HEK293 (cell line): ENCODE data around the gene SLC37A4.

Experiments
- GFI1B ChIP-seq: fragments of 450-650 bp; formaldehyde crosslinking; IDR thresholded peaks from 2 replicates; pipeline ENCODE4 v1.5.1; 2016; ENCODE audit warnings: missing biosample characterization, missing genetic modification characterization
- HOXA7 ChIP-seq: sonication (generic); formaldehyde crosslinking; IDR thresholded peaks from 2 replicates; pipeline ENCODE4 v1.8.1; 2022; ENCODE audit warnings: missing genetic modification reagents, borderline replicate concordance
- SP3 ChIP-seq: fragments of 450-650 bp; formaldehyde crosslinking; IDR thresholded peaks from 2 replicates; pipeline ENCODE4 v1.5.1; 2016; ENCODE audit warnings: missing biosample characterization, missing genetic modification characterization
- ZFP37 ChIP-seq: fragments of 450-650 bp; formaldehyde crosslinking; IDR thresholded peaks from 2 replicates; pipeline ENCODE4 v1.5.1; 2016; ENCODE audit warnings: missing biosample characterization, missing genetic modification characterization
- ZNF121 ChIP-seq: fragments of 450-650 bp; formaldehyde crosslinking; IDR thresholded peaks from 2 replicates; pipeline ENCODE4 v1.5.1; 2016; ENCODE audit warnings: missing biosample characterization, missing genetic modification characterization
- ZNF138 ChIP-seq: fragments of 450-650 bp; formaldehyde crosslinking; IDR thresholded peaks from 2 replicates; pipeline ENCODE4 v1.5.1; 2016; ENCODE audit warnings: missing biosample characterization, missing genetic modification characterization, borderline replicate concordance
- ZNF202 ChIP-seq: fragments of 450-650 bp; formaldehyde crosslinking; IDR thresholded peaks from 2 replicates; pipeline ENCODE4 v1.5.1; 2016; ENCODE audit warnings: missing biosample characterization, missing genetic modification characterization, borderline replicate concordance
- ZNF341 ChIP-seq: fragments of 450-650 bp; formaldehyde crosslinking; IDR thresholded peaks from 2 replicates; pipeline ENCODE4; 2016; ENCODE audit warnings: low read depth, missing biosample characterization, missing genetic modification characterization
- ZNF548 ChIP-seq: fragments of 450-650 bp; formaldehyde crosslinking; IDR thresholded peaks from 2 replicates; pipeline ENCODE4 v1.5.1; 2016; ENCODE audit warnings: missing biosample characterization, missing genetic modification characterization
- ZNF654 ChIP-seq: fragments of 450-650 bp; formaldehyde crosslinking; IDR thresholded peaks from 2 replicates; pipeline ENCODE4 v1.5.1; 2016; ENCODE audit warnings: low read depth, missing biosample characterization, missing genetic modification characterization
- ZNF660 ChIP-seq: fragments of 450-650 bp; IDR thresholded peaks from 2 replicates; pipeline ENCODE4 v1.5.1; 2018; ENCODE audit warnings: missing biosample characterization, mild to moderate bottlenecking, missing genetic modification characterization
- TF ChIP-seq, protein P1 (sequence below): fragments of 450-650 bp; formaldehyde crosslinking; optimal IDR thresholded peaks from 2 replicates; pipeline ENCODE3; 2016; ENCODE audit warnings: missing biosample characterization, mild to moderate bottlenecking, missing genetic modification characterization
- TF ChIP-seq, protein P2 (sequence below): fragments of 450-650 bp; formaldehyde crosslinking; IDR thresholded peaks from 2 replicates; pipeline ENCODE4 v1.5.1; 2016; ENCODE audit warnings: missing biosample characterization, missing genetic modification characterization
- TF ChIP-seq, protein P3 (sequence below): fragments of 450-650 bp; formaldehyde crosslinking; IDR thresholded peaks from 2 replicates; pipeline ENCODE4 v1.5.1; 2016; ENCODE audit warnings: missing biosample characterization, missing genetic modification characterization
- TF ChIP-seq, protein P4 (sequence below): fragments of 450-650 bp; formaldehyde crosslinking; IDR thresholded peaks from 2 replicates; pipeline ENCODE4 v1.5.1; 2017; ENCODE audit warnings: missing biosample characterization, missing genetic modification characterization
- TF ChIP-seq, protein P5 (sequence below): fragments of 450-650 bp; formaldehyde crosslinking; IDR thresholded peaks from 2 replicates; pipeline ENCODE4 v1.5.1; 2016; ENCODE audit warnings: missing biosample characterization, missing genetic modification characterization
- TF ChIP-seq, protein P6 (sequence below): fragments of 450-650 bp; formaldehyde crosslinking; IDR thresholded peaks from 2 replicates; pipeline ENCODE4 v1.5.1; 2016; ENCODE audit warnings: missing biosample characterization, missing genetic modification characterization
- TF ChIP-seq, protein P7 (sequence below): fragments of 450-650 bp; formaldehyde crosslinking; IDR thresholded peaks from 2 replicates; pipeline ENCODE4 v1.5.1; 2016; ENCODE audit warnings: missing biosample characterization, missing genetic modification characterization
- TF ChIP-seq, protein P8 (sequence below): fragments of 450-650 bp; formaldehyde crosslinking; IDR thresholded peaks from 2 replicates; pipeline ENCODE4 v1.5.1; 2017; ENCODE audit warnings: missing biosample characterization, missing genetic modification characterization
- TF ChIP-seq, protein P9 (sequence below): fragments of 450-650 bp; IDR thresholded peaks from 2 replicates; pipeline ENCODE4 v1.5.1; 2018; ENCODE audit warnings: missing biosample characterization, missing genetic modification characterization

The SLC37A4 gene

DNA sequence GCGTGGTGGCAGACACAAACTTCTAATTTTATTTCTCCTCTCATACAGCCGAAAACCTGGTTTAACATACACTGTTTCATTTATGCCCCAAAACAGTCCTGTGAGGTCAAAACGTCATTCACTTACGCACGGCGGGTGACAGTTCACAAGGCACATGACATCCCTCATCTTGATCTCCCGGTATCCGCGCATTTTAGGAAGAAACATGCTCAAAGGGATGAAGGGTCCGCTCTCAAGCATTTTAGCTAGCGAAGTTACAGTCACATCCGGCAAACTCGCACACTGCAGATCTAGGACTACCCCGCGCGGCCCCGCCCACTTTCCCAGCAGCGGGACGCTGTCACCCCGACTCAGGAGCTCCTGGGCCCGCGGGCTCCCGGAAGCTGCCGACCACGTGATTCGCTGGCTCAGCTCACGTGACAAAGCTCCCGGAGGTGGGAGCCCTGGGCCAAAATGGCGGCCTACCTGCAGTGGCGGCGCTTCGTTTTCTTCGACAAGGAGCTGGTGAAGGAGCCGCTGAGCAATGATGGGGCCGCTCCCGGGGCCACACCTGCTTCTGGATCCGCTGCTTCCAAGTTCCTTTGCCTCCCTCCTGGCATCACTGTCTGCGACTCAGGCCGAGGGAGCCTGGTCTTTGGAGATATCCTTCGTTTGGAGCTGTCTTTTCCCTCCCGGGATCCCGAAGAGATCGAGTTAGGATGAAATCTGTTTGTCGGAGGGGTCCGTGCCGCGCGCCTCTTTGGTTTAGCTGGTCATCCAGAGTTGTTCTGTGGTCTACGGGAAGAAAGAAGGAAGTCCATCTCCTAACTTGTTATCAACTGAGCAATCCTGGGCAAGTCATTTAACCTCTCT, 36.9 kb upstream of the SLC37A4 start, which contains the start of gene VPS11 (continued):
- TF ChIP-seq, protein P1, sequence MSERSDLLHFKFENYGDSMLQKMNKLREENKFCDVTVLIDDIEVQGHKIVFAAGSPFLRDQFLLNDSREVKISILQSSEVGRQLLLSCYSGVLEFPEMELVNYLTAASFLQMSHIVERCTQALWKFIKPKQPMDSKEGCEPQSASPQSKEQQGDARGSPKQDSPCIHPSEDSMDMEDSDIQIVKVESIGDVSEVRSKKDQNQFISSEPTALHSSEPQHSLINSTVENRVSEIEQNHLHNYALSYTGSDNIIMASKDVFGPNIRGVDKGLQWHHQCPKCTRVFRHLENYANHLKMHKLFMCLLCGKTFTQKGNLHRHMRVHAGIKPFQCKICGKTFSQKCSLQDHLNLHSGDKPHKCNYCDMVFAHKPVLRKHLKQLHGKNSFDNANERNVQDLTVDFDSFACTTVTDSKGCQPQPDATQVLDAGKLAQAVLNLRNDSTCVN (tag by site-specific recombination), result peak; percentile 63
- TF ChIP-seq, protein P2, sequence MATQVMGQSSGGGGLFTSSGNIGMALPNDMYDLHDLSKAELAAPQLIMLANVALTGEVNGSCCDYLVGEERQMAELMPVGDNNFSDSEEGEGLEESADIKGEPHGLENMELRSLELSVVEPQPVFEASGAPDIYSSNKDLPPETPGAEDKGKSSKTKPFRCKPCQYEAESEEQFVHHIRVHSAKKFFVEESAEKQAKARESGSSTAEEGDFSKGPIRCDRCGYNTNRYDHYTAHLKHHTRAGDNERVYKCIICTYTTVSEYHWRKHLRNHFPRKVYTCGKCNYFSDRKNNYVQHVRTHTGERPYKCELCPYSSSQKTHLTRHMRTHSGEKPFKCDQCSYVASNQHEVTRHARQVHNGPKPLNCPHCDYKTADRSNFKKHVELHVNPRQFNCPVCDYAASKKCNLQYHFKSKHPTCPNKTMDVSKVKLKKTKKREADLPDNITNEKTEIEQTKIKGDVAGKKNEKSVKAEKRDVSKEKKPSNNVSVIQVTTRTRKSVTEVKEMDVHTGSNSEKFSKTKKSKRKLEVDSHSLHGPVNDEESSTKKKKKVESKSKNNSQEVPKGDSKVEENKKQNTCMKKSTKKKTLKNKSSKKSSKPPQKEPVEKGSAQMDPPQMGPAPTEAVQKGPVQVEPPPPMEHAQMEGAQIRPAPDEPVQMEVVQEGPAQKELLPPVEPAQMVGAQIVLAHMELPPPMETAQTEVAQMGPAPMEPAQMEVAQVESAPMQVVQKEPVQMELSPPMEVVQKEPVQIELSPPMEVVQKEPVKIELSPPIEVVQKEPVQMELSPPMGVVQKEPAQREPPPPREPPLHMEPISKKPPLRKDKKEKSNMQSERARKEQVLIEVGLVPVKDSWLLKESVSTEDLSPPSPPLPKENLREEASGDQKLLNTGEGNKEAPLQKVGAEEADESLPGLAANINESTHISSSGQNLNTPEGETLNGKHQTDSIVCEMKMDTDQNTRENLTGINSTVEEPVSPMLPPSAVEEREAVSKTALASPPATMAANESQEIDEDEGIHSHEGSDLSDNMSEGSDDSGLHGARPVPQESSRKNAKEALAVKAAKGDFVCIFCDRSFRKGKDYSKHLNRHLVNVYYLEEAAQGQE (tag by site-specific recombination), result no peak
- TF ChIP-seq, protein P3, sequence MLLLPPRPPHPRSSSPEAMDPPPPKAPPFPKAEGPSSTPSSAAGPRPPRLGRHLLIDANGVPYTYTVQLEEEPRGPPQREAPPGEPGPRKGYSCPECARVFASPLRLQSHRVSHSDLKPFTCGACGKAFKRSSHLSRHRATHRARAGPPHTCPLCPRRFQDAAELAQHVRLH (tag by site-specific recombination), result 0 out of 2 replicates have a peak, but pooled peaks have one; percentile 48
- TF ChIP-seq GFI1B (tag by site-specific recombination), result no peak
- TF ChIP-seq HOXA7 (CRISPR knock-in tag), result no peak
- TF ChIP-seq ZFP37 (tag by site-specific recombination), result no peak
- TF ChIP-seq ZNF660, result 0 out of 2 replicates have a peak, but pooled peaks have one; percentile 11
- TF ChIP-seq, protein P4, sequence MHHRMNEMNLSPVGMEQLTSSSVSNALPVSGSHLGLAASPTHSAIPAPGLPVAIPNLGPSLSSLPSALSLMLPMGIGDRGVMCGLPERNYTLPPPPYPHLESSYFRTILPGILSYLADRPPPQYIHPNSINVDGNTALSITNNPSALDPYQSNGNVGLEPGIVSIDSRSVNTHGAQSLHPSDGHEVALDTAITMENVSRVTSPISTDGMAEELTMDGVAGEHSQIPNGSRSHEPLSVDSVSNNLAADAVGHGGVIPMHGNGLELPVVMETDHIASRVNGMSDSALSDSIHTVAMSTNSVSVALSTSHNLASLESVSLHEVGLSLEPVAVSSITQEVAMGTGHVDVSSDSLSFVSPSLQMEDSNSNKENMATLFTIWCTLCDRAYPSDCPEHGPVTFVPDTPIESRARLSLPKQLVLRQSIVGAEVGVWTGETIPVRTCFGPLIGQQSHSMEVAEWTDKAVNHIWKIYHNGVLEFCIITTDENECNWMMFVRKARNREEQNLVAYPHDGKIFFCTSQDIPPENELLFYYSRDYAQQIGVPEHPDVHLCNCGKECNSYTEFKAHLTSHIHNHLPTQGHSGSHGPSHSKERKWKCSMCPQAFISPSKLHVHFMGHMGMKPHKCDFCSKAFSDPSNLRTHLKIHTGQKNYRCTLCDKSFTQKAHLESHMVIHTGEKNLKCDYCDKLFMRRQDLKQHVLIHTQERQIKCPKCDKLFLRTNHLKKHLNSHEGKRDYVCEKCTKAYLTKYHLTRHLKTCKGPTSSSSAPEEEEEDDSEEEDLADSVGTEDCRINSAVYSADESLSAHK (tag by site-specific recombination), result no peak
- TF ChIP-seq ZNF654 (tag by site-specific recombination), result no peak
- TF ChIP-seq, protein P5, sequence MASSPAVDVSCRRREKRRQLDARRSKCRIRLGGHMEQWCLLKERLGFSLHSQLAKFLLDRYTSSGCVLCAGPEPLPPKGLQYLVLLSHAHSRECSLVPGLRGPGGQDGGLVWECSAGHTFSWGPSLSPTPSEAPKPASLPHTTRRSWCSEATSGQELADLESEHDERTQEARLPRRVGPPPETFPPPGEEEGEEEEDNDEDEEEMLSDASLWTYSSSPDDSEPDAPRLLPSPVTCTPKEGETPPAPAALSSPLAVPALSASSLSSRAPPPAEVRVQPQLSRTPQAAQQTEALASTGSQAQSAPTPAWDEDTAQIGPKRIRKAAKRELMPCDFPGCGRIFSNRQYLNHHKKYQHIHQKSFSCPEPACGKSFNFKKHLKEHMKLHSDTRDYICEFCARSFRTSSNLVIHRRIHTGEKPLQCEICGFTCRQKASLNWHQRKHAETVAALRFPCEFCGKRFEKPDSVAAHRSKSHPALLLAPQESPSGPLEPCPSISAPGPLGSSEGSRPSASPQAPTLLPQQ (tag by site-specific recombination), result peak; percentile 49; the same call in 1 of the 2 replicates
- TF ChIP-seq ZNF138 (tag by site-specific recombination), result no peak
- TF ChIP-seq, protein P6, sequence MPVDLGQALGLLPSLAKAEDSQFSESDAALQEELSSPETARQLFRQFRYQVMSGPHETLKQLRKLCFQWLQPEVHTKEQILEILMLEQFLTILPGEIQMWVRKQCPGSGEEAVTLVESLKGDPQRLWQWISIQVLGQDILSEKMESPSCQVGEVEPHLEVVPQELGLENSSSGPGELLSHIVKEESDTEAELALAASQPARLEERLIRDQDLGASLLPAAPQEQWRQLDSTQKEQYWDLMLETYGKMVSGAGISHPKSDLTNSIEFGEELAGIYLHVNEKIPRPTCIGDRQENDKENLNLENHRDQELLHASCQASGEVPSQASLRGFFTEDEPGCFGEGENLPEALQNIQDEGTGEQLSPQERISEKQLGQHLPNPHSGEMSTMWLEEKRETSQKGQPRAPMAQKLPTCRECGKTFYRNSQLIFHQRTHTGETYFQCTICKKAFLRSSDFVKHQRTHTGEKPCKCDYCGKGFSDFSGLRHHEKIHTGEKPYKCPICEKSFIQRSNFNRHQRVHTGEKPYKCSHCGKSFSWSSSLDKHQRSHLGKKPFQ (tag by site-specific recombination), result no peak; the same call in 1 of the 2 replicates
- TF ChIP-seq, protein P7, sequence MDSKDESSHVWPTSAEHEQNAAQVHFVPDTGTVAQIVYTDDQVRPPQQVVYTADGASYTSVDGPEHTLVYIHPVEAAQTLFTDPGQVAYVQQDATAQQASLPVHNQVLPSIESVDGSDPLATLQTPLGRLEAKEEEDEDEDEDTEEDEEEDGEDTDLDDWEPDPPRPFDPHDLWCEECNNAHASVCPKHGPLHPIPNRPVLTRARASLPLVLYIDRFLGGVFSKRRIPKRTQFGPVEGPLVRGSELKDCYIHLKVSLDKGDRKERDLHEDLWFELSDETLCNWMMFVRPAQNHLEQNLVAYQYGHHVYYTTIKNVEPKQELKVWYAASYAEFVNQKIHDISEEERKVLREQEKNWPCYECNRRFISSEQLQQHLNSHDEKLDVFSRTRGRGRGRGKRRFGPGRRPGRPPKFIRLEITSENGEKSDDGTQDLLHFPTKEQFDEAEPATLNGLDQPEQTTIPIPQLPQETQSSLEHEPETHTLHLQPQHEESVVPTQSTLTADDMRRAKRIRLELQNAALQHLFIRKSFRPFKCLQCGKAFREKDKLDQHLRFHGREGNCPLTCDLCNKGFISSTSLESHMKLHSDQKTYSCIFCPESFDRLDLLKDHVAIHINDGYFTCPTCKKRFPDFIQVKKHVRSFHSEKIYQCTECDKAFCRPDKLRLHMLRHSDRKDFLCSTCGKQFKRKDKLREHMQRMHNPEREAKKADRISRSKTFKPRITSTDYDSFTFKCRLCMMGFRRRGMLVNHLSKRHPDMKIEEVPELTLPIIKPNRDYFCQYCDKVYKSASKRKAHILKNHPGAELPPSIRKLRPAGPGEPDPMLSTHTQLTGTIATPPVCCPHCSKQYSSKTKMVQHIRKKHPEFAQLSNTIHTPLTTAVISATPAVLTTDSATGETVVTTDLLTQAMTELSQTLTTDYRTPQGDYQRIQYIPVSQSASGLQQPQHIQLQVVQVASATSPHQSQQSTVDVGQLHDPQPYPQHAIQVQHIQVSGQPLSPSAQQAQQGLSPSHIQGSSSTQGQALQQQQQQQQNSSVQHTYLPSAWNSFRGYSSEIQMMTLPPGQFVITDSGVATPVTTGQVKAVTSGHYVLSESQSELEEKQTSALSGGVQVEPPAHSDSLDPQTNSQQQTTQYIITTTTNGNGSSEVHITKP (tag by site-specific recombination), result peak; percentile 53
- no peak for TF ChIP-seq ZNF121 (tag by site-specific recombination)
- TF ChIP-seq ZNF548 (tag by site-specific recombination), result no peak
- TF ChIP-seq, protein P8, sequence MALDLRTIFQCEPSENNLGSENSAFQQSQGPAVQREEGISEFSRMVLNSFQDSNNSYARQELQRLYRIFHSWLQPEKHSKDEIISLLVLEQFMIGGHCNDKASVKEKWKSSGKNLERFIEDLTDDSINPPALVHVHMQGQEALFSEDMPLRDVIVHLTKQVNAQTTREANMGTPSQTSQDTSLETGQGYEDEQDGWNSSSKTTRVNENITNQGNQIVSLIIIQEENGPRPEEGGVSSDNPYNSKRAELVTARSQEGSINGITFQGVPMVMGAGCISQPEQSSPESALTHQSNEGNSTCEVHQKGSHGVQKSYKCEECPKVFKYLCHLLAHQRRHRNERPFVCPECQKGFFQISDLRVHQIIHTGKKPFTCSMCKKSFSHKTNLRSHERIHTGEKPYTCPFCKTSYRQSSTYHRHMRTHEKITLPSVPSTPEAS (tag by site-specific recombination), result no peak
- TF ChIP-seq ZNF341 (tag by site-specific recombination), result no peak
- peak; percentile 74 for TF ChIP-seq SP3 (tag by site-specific recombination)
- TF ChIP-seq, protein P9, sequence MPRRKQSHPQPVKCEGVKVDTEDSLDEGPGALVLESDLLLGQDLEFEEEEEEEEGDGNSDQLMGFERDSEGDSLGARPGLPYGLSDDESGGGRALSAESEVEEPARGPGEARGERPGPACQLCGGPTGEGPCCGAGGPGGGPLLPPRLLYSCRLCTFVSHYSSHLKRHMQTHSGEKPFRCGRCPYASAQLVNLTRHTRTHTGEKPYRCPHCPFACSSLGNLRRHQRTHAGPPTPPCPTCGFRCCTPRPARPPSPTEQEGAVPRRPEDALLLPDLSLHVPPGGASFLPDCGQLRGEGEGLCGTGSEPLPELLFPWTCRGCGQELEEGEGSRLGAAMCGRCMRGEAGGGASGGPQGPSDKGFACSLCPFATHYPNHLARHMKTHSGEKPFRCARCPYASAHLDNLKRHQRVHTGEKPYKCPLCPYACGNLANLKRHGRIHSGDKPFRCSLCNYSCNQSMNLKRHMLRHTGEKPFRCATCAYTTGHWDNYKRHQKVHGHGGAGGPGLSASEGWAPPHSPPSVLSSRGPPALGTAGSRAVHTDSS (tag by site-specific recombination), result no peak
- no peak for TF ChIP-seq ZNF202 (tag by site-specific recombination)
